ENCODE measurements around the gene PTPN20.

PTPN20 gene

GRCh38 chr10:47024399-47025252, 113.4 kb downstream of the PTPN20 start:
- TF ChIP-seq CTCF (IDR thresholded peaks at IDR 0.05; ENCODE audit: control extremely low read depth, extremely low read depth, low read depth, missing control alignments) = peak; percentile 82
- peak; percentile 82 for DNase-seq (ENCODE audit: extremely low spot score)
- ChIA-PET CTCF (interaction anchor here (0.7 to 4.2 kb wide), 15 partner anchors 10 to 371 kb away, joined by 3 to 68 read pairs (median 7); no protein-coding TSS in a partner anchor), POLR2A (no interaction called here)

- DNase-seq (ENCODE audit: extremely low spot score) = no peak
- POLR2A ChIA-PET = no interaction called here
- CTCF ChIA-PET = interaction anchor here (1.1 to 4.2 kb wide), 14 partner anchors 10 to 371 kb away, joined by 3 to 68 read pairs (median 7); no protein-coding TSS in a partner anchor
- no peak for TF ChIP-seq CTCF (IDR thresholded peaks at IDR 0.05; ENCODE audit: control extremely low read depth, extremely low read depth, low read depth, missing control alignments)
Observed at GRCh38 chr10:47025253-47025539, 114.0 kb downstream of the PTPN20 start.

- no peak for DNase-seq (ENCODE audit: extremely low spot score)
- ChIA-PET POLR2A (no interaction called here), CTCF (interaction anchor here (0.8 to 4.2 kb wide), 10 partner anchors 9 to 315 kb away, joined by 3 to 68 read pairs (median 8); no protein-coding TSS in a partner anchor)
- TF ChIP-seq CTCF (IDR thresholded peaks at IDR 0.05; ENCODE audit: control extremely low read depth, extremely low read depth, low read depth, missing control alignments) = no peak
Observed at GRCh38 chr10:47025540-47026300, 114.5 kb downstream of the PTPN20 start.

GRCh38 chr10:47026301-47027107, 115.3 kb downstream of the PTPN20 start:
- CTCF ChIA-PET = interaction anchor here (0.8 to 4.2 kb wide), 7 partner anchors 9 to 314 kb away, joined by 3 to 68 read pairs (median 12); no protein-coding TSS in a partner anchor
- no peak for TF ChIP-seq CTCF (IDR thresholded peaks at IDR 0.05; ENCODE audit: control extremely low read depth, extremely low read depth, low read depth, missing control alignments)
- DNase-seq (ENCODE audit: extremely low spot score) = no peak
- POLR2A ChIA-PET = no interaction called here

GRCh38 chr10:47027108-47027783, 116.0 kb downstream of the PTPN20 start:
- POLR2A ChIA-PET = no interaction called here
- DNase-seq (ENCODE audit: extremely low spot score) = no peak
- TF ChIP-seq CTCF (IDR thresholded peaks at IDR 0.05; ENCODE audit: control extremely low read depth, extremely low read depth, low read depth, missing control alignments) = no peak
- CTCF ChIA-PET = interaction anchor here (0.8 to 4.2 kb wide), 4 partner anchors 18 to 313 kb away, joined by 3 to 68 read pairs (median 10); no protein-coding TSS in a partner anchor
